GM18517 (cell line): ENCODE results near the gene MIPOL1.
"Not testable (repeated sequence)": the region's sequence is repeated elsewhere in the genome, so short reads cannot be mapped to it uniquely, and the experiment has no call there.

Experiments
- ATAC-seq: cut with Tn5 transposase; IDR thresholded peaks from one replicate; pipeline ENCODE4 v1.9.1; 2021; ENCODE audit warnings: mild to moderate bottlenecking, moderate library complexity; ENCODE audit not compliant: unreplicated experiment

The MIPOL1 gene

DNA sequence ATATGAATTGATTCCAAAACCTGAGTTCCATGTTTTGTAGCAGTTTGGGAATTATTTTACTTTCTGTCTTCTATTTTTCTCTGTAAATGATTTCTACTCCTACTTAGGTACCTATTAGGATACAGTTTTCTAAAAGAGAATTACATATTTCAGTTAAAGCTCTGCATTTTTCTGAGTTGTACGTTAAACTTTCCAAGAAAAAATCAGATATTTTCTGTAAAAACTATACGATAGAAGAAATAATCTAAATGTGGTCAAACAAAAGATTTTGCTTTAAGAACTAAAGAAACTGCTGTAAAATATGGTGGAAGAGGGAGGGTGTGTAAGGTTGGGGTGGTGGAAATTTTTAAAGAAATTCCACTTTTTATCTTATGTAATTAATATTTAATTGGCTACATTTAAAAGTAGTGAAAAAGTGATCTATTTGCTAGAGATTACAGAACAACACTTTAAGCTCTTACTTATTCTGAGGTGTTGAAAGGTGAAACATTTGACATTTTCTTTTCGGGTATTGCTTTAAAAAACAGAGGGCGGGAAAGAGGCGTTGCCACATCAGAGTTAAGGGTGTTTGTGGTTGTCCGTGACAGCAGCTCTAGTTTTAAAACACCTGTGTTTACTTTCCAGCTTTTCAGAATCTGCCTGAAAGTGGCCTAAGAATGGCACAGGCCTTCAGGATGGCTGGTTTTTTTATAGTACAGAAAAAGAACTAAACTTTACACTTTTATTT lies 187.3 kb downstream of the MIPOL1 start:
- no peak for ATAC-seq

DNA sequence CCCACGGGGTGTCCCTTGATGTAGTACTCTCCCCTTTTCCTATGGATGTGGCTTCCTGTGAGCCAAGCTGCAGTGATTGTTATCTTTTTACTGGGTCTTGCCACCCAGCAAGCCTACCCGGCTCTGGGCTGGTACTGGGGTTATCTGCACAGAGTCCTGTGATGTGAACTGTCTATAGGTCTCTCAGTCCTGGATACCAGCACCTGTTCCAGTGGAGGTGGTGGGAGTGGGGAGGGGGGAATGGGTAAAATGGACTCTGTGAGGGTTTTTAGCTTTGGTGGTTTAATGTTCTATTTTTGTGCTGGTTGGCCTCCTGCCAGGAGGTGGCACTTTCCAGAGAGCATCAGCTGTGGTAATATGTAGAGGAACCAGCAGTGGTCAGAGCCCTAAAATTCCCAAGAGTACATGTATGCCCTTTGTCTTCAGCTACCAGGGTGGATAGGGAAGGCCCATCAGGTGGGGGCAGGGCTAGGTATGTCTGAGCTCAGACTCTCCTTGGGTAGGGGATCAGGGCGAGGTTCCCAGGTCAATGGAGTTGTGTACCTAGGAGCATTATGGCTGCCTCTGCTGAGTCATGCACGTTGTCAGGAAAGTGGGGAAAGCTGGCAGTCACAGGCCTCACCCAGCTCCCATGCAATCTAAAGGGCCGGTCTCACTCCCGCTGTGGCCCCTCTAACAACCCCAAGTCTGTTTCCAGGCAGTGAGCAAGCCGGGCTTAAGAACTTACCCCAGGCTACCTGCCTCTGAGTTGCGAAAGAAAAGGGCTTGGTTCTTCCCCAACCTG lies 199.6 kb downstream of the MIPOL1 start:
- ATAC-seq = not testable (repeated sequence)

DNA sequence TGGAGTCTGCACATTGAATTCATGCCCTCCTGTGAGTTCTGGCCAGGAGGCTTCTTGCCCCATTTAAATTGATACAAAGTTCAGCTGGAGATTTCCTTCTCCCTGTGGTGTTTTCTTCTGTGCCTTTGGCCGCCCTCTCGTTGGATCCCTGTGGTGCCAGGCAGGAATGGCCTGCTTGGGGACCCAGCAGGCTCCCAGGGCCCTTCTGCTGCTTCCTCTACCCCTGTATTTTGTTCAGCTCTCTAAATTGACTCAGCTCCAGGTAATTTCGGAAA lies 200.1 kb downstream of the MIPOL1 start:
- ATAC-seq = no peak

DNA sequence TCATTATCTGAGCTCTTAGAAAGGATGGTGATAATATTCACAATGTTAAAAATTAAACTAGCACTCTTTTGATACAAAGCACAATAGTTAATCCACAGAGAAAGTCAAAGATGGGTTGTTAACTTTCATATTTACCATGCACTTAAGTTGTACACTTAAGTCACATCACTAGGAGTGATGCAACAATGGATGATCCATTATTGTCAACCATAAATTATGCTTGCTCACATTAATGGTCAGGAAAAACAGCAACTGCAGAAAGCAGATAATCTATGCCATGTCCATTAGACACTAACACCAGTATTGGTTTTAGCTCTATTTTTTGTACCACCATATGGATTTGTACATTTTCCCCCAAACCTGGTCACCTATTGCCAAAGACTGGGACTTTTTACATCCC lies 201.8 kb downstream of the MIPOL1 start:
- no peak for ATAC-seq

DNA sequence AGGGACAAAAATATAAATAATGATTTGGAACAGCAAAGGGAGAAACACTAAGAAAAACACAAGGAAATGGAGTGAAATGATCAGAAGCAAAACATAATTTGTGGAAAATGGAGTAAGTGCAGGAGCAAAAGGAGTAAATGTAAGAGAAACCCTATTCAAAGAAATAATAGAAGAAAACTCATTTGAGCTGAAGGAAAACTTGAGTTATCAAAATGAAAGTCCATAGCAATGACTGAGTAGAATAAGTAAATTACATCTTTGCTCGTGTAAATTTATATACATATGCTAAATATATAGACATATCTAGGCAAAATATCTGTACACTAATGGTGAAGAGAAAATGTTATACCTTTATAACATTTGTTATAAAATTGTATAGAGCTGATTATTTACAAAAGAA lies 203.4 kb downstream of the MIPOL1 start:
- no peak for ATAC-seq

DNA sequence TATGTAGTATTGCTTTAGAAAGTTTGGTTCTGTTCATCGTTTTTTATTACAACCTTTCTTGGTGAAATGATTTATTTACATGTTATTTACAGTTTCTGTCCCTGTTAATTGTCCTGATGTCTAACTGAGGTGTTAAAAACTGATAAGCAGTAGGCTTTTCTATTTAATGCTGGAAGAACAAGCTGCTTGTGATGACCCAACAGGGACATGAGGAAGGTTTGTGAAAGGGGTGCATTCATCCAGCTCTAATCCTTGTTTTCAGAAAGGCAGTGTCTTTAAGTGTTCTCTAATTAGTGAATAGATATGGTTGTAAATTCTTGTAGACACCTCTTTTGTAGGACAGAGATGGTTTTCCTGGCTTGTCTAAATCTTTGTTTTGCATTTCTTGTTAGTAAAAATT lies 205.9 kb downstream of the MIPOL1 start:
- no peak for ATAC-seq

DNA sequence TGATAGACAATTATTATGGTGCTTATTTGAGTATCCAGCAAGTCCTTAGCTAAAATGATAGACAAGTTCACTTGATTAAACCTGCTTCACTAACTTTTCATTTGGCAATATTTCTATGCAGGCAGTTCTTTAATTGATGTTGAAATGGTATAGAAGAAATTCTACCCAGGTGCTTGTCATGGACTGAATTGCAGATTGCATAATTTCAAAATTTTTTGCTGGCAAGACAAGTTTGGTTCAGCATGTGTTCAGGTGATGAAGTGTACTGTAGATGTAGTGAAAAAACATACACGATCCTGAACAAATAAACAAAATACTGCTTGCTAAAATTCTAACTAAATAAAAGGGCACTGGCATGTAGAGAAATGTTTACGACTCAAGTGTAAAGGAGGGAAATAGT lies 208.4 kb downstream of the MIPOL1 start:
- no peak for ATAC-seq

DNA sequence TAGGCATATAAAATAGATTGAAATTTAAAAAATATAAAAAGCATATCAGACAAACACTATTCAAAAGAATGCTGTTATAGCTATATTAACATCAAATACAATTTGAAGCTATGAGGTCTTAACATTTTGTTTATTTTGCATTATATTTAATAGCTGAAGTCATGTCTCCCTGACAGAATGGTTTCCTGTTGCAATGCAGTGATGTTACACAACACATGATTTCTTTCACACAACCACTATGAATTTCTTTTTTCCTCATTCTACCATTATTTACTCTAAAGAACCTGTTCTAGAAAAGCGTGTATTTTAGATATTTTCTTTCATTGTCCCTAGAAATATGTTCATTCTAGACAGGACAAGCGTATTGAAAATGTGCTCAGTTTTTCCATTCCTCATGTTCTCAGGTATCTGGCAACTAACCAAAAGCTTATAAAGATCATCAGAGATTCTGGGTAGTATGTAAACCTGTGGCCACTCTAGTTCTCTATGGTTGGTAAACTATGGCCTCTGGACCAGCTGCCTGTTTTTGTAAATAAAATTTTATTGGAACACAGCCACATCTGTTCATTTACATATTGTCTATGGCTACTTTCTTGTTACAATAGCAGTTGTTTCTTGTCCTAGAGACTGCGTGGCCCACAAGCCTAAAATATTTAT lies 213.5 kb downstream of the MIPOL1 start:
- ATAC-seq = no peak

DNA sequence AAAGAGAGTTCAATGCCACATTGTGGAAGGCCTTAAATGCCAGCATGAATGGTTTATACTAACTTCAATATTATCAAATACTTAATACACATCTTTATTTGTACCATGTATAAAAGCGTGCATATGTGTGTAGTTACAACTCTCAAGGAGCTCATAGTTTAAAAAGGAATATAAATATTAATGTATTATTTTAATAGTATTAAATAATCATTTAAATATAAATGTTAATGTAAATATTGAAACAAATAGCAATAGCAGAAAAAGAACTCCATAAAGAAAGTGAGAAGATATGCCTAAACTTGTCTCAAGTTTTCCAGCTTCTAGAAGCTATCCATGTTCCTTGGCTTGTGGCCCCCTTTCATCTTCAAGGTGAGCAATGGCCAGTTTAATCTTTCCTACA lies 215.3 kb downstream of the MIPOL1 start:
- ATAC-seq = no peak

DNA sequence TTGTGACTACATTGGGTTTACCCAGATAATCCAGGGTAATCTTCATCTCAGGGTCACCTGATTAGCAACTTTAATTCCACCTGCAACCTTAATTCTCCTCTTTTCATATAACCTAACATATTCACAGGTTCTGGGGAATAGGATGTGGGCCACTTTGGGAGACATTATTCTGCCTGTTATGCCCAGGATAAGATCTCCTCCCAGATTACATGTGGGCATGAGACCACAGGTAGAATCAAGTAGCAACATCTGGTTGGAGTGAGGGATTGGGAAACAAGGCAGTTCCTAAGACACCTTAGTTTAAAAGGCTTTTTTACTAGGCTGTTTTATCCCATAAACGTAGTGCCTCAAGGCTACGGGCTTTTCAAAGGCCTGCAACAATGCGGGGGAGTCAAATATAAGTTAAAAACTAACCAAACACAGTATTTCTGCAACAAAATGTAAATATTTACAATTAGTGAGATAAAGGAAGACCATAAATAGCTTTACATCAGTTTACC lies 215.8 kb downstream of the MIPOL1 start:
- ATAC-seq = no peak

DNA sequence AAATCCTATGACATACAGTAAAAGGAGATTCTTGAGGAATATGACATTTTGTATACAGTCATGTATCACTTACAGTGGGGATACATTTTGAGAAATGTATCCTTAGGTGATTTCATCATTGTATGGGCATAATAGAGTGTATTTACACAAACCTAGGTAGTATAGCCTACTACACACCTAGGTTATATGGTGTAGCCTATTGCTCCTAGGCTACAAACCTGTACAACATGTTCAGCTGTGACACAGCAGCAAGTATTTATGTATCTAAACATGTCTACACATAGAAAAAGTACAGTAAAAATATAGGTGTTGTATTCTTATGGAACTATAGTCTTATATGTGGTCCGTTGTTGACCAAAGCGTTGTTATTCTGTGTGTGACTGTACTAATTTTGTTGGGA lies 218.5 kb downstream of the MIPOL1 start:
- no peak for ATAC-seq

DNA sequence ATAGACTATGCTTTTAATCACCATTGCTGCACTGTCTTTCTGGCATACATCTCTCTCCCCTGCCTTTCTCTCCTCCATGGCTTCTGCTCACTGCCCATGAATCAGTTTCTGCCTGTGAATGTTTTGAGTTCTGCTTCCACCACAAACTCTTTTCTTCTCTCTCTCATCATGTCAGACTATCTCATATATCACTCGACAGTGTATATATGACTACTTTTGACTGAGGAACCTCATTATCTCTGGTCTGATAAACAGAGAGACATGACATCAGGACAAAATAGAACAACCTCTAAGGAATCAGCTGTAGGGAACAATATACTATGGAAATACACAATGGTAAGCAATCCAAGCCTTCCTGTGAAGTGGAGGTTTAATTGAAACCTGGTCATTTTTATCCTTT lies 219.4 kb downstream of the MIPOL1 start:
- no peak for ATAC-seq

DNA sequence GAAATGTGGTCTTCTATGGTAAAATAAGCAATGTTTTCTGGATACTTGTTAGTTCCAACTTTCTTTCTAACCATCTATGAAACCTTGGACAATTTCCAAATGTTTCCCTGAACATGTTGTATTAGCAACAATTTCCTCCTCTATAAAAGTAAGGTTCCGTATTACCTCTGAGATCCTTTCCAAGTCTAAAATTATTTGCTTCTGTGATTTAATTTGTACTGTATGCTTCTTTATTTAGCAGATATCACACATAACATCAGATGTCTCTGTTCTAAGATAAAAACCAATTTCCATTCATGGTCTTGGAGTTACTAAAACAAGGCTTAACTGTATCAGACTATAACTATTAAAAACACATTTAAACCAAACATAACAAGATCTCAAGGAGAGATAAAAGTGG lies 220.1 kb downstream of the MIPOL1 start:
- ATAC-seq = no peak

DNA sequence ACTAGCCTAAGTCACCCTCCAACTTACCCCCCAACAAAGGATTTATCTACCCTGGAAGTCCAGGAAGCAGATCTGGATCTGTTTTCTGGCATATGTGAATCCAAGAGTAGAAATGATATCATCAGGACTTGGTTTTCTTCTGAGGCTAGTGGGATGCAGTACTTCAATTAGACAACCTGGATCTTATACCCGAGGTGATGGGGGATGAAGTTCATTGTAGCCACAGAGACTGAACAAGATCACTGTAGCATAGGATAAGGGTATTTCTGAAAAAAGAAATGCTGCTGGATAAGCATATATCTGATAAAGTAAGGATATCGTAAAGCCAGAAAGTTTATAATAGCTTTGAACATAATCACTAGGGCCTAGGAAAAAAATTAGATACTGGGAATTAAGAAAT lies 222.9 kb downstream of the MIPOL1 start:
- ATAC-seq = no peak

DNA sequence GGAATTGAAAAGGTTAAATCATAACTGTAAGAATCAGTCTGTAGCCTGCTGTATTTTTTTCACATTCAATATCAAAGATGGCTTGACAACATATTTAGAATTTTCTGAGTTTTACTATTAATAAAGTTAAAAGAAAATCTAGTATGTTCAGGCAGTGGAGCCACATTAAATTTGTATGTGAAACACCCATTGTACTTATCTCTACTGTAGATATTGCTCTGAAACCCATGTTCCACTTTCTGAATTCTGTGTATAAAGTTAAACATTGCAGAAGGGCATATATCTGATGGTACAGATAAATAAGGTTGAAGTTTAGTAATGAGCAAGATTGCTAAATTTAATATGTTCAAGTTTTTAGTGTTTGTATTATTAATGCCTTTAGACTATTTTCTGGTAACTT lies 224.6 kb downstream of the MIPOL1 start:
- no peak for ATAC-seq

DNA sequence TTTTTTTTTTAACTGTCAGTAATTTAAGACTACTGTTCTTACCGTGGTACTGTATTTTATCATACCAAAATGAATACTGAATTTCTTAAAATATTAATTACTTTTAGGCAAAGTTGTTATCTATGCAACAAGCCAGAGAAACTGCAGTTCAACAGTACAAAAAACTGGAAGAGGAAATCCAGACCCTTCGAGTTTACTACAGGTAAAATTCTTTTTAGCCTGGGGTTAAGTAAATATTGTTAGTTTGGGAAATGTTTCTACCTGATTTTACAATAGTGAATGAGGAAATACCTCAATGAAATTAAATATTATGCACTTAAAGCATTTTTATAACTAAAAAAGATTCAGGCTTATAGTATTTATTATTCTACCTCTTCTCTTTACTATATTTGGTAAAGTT lies 225.0 kb downstream of the MIPOL1 start:
- ATAC-seq = no peak

DNA sequence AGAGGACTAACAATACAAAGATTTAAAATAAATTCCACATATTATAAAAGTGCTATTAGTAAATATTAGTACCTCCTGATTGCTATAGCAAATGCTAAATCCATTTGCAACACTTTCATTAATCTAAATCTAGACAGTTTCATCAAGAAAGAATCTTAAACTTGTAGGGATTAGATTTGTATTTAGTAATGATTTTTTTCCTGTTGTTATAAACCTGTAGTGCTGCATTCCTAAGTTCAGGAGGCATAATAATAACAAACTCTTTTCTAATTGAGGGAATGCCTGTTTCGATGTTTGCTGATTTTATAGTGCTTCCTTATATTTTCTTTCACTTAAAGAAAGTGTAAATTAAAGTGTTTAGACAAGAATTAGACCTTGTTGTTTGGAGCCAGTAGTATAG lies 231.2 kb downstream of the MIPOL1 start:
- ATAC-seq = no peak

DNA sequence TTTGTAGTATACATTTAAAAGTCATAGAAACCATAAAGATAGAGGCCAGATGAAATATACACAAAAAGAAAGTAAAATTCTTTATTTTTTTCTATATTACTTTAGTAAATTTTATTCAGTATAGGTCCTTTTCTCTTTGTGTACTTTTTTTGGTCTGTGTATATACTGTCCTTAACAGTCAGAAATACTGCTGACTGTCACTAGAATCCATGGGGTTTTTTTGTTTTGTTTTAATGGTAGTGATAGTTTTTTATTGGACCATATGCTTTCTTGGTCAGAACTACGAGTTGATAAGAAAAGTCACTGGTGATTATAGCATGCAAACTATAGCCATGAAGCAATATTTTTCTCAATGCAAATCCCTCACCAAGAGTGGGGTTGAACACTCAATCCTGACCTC lies 231.9 kb downstream of the MIPOL1 start:
- no peak for ATAC-seq

DNA sequence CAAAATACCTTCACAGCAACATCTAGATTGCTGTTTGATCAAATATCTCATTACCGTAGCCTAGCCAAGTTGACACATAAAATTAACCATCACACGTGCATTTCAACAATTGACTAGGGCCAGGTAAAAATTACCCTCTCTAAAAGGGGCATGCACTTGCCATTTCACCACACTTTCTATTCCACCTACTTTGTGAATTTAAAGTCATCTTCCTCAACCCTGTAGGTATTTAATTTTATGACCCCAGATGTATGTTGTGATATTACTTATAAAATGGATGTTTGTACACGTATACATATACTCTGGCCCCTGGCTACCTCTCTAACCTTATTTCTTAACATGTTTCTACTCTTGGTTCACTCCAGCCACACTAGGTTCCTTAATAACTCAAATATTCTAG lies 237.1 kb downstream of the MIPOL1 start:
- no peak for ATAC-seq

DNA sequence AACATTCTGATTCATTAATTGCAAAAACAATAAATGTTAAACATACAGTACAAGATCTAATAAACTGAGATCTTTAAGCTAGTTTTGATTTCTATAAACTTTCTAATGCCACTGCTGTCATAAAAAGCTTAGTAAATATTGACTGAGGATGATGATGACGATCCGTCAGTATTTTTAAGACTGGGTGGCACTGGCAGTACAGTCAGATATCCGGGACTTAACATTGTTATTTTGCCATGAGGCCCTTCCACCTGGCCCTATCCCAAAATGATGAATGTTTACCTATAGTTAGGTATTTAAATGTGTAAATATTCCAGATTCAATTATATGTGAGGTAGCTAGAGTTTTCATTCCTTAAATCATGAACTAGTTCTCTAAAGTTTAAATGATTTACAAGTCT lies 238.8 kb downstream of the MIPOL1 start:
- no peak for ATAC-seq

DNA sequence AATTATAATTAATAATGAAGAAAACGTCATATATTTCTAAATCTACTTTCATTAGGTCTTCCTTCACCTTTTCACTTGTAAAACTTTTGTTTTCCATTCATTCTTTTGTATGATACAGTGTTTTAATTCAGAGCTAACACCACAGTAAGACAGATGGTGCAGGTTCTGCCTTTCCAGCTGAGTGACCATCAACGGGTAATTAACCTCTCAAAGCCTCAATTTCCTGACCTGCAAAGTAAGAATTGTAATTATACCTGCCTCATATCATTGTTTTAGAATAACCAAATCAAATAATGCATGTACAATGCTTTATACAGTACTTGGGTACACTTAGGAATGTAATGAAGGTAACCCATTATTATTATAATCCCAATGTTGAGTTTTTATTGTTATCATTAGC lies 239.8 kb downstream of the MIPOL1 start:
- no peak for ATAC-seq

DNA sequence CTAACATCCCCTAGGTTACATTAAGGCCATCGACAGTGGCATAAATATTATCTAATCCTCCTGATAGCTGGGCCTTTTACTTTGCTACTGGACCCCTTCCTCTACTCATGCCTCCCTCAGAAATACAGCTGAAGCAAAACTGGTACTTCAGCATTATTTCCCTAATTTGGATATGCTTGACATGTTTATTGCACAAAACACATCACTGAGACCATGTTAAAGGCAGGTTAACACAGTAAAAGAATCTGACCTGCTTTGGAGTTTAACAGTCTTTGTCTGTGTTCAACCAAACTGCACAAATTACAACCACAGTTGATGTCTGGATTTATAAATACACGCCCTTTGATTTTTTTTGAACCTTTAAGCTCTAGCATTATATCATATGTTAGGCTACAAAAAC lies 240.7 kb downstream of the MIPOL1 start:
- ATAC-seq = no peak
